Mammary epithelial cell (primary cell): Measurements from ENCODE around the gene NOTCH4.

Experiments
- CTCF ChIP-seq, 2 donors: IDR thresholded peaks in 1 of 2; conservative IDR thresholded peaks in 1 of 2; 2 replicates each; pipeline ENCODE4 v1.5.1; 2011 to 2012; ENCODE audit warnings: inconsistent platforms in 2 of 2, low read length in 2 of 2, mild to moderate bottlenecking in 2 of 2, control low read depth in 1 of 2, low read depth in 1 of 2; ENCODE audit not compliant: insufficient read depth in 1 of 2; ENCODE audit errors: extremely low read depth in 1 of 2
- EZH2 ChIP-seq: IDR thresholded peaks from 2 replicates; pipeline ENCODE4 v1.6.1; 2012; ENCODE audit warnings: low read length, inconsistent platforms, borderline replicate concordance

- TF ChIP-seq CTCF (conservative IDR thresholded peaks at IDR 0.05 in 1 of 2, IDR thresholded peaks at IDR 0.05 in 1 of 2; ENCODE audit: extremely low read depth in 1 of 2, insufficient read depth in 1 of 2, low read depth in 1 of 2, low read length in 2 of 2) (no peak), EZH2 (no peak)
Observed at GRCh38 chr6:32208996-32209395, 14.9 kb downstream of the NOTCH4 start.
